Islet of Langerhans (tissue), 1 donor: ENCODE data around the gene FGF9.
A peak's percentile ranks its signal among the peaks of the same experiment; 100 is the strongest.

ENCODE experiments used
- FAIRE-seq: peaks from one replicate; lab custom pipeline; 2011; peaks lifted over from hg19 to GRCh38; lab: Jason Lieb, UNC

FGF9 gene

DNA sequence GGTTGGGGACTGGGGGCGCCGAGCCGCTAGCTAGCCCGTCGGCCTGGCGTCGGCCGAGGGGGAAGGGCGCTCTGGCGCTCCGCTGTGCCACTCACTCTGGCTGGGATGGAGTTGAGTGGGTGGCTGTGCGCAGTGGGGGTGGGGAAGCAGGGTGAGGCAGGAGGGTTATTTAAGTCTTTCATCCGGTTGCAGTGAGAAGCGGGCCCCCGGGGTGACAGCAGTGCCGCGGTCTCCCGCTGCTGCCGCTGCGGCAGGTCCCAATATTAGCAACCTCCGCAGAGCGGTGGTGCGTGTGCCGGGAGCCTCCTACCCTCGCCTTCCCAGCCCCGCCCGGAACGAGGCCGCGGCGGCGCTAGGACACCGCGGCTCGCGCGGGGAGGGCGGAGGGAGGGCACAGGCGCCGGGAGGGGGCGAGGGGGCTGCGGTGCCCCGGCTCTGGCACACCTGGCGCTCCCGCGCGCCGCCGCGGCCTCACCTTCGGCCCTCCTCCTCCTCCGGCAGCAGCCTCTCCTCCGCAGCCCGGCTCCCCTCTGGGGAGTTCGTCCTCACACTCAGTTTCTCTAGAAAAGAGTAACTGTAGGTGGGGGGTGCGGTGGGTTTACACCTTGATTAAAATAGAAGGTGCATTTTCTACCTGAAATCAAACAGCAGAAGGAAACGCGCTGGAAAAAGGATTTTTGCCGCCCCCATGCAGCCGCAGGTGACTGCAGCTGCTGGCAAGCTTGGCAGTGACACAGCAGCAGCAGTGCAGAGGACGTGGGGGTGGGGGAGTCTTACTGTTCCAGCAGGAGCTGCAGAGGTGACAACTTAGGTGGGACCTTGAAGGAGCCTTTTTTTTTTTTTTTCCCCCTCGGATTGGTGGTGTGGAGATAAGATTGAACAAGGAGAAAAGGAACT lies 4.5 kb downstream of the FGF9 start:
- no peak for FAIRE-seq

GRCh38 chr13:21676611-21677021 lies 5.7 kb downstream of the FGF9 start:
- FAIRE-seq, result no peak

DNA sequence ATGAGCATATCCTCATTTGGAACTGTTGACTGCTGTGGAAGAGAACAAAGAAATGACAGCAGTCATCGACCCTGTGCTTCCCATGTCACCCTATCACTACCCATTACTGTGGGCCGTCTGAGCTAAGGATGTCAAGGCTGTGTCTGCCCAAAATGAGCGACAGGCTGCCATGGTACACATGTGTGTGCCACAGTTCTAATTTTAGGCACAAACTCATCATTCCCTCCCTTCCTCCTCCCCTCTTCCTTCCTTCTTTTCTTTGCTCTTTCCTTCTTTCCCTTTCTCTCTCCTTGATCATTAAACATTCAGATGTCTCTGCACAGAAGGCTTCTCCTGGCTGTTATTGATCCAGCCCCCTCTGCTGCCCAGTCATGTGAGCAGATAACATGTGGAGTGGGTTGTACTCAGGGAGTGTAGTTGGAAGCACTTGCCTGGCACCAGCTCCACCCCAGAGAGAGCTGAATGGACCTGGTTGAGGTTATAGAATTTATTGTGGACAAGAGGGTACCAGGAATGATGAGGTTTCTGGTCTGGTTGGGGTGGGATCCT lies 6.3 kb downstream of the FGF9 start:
- FAIRE-seq, result no peak

DNA sequence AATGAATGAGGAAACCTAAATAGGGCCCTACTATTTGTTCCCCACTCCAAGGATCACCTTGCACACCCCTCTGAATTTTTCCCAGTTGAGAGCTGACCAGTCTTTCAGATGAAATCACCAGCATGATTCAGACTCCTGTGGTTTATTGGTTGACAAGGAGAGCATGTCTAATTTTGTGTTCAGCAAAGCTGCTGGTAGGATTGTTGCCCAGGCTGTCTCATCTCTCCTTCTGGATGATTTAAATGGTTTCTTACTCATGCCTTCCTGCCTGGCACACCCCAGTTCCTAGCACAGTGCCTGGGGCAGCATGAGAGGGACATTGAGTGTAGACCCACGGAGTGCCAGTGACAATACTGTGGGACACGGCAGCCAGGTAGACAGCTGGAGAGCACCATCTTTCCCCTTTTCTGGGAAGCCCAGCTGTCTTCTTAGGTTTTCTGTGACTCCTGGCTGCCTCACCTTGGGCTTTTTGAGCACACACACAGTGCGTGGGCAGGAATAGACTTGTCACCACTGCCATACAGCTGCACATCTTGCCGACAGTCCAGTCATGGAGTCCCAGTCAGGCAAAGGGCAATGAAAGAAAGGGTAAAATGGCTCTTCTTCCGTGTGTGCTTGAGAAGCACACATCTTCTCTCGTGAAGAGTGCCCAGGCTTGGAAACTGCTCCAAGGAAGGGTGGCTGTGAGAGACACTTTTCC lies 12.3 kb downstream of the FGF9 start:
- FAIRE-seq, result peak; percentile 36

DNA sequence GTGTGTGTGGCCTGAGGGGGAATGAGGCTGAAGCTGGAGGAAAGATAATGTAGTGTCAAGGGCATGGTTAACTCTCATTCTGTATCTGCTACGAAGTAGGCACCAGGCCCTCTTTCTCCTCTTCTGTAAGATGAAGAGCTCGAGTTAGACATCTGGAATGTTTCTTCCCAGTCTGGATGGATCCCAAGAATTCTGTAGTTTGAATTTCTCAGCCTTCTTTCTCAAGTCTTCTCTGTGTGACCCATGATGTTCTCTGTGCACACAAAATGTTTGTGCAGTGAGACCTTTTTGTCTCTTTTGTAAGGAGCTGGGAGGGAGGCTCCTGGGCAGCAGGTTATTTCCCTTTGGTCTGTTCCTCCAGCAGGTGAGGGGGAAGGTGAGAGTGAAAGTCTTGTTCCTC lies 13.7 kb downstream of the FGF9 start:
- FAIRE-seq, result no peak

GRCh38 chr13:21685485-21686064 lies 14.7 kb downstream of the FGF9 start:
- FAIRE-seq, result no peak

GRCh38 chr13:21686751-21687391 lies 16.0 kb downstream of the FGF9 start:
- no peak for FAIRE-seq

DNA sequence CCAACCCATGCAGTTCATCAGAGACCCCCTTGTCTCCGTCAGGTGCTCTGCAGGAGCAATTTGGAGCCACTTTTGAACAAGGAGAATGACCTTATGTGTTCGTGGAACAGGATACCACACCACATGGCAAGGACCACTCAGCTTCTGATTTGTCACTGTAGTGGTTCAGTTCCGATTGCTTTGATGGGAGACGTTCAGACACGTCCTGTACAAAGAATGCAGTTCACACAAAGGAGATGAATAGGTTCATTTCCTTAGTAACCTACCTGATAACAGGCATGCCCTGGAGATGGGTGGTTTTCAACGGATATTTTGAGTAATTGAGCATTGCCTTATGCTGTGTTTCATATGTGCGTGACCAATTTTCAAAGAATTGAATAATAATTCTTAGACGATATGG lies 17.2 kb downstream of the FGF9 start:
- no peak for FAIRE-seq

- FAIRE-seq, result no peak
These were observed 18.2 kb downstream of the FGF9 start for GRCh38 chr13:21689097-21689496.

- no peak for FAIRE-seq
These were observed 20.1 kb downstream of the FGF9 start for GRCh38 chr13:21690955-21691354.

- FAIRE-seq, result no peak
These were observed 20.6 kb downstream of the FGF9 start for GRCh38 chr13:21691500-21691899.

DNA sequence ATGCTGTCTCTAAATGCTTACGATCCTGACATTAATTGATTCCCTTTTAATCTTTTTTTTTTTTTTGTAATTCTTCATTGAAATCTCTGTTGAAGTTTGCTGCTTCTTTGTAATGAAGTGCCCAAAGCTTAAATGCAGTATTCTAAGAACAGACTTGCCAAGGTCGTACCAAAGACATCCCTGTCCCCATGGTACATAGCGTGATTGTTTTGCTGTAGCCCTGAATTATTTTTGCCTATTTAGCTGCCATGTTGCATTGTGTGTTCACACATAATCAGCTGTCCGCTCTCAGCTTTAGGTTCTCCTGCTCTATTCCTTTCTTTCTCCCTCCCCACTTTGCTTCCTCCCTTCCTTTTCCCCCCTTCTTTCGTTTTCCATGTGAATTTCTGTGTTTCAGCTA lies 21.1 kb downstream of the FGF9 start:
- FAIRE-seq, result no peak

DNA sequence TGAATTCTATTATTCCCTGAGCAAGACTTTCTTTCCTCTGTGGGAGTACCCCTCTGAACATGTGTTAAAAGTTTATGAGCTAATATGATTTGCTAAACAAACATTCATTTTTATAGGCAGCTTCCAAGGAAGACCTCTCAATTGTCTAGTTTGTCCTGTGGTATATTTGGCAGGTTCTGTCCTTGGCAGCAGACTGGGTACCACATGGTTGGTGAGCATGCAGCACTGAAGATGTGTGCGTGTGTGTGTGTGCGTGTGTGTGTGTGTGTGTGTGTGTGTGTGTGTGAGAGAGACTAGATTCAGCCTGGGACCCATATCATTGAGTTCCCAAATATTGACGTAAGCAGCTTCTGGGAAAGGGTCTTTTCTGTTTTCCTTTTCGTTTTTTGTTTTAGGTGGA lies 24.0 kb downstream of the FGF9 start:
- no peak for FAIRE-seq

DNA sequence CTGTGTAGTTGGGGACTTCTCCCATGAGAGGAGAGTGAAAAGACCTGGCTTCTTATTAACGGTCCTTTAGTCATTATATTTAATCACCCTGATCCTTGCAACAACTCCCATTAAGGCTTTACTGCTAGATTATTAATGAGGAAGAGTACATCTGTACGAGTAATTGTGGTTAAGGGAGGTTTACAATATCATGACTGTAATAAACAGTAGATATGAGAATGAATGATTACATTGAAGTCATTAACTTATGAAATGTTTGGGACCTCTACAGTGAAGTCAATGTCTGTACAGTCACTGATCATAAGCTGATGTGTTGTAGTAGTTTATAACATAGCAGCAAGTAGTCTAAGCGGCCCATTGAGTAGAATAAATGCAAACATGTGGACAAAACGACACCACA lies 24.7 kb downstream of the FGF9 start:
- no peak for FAIRE-seq

DNA sequence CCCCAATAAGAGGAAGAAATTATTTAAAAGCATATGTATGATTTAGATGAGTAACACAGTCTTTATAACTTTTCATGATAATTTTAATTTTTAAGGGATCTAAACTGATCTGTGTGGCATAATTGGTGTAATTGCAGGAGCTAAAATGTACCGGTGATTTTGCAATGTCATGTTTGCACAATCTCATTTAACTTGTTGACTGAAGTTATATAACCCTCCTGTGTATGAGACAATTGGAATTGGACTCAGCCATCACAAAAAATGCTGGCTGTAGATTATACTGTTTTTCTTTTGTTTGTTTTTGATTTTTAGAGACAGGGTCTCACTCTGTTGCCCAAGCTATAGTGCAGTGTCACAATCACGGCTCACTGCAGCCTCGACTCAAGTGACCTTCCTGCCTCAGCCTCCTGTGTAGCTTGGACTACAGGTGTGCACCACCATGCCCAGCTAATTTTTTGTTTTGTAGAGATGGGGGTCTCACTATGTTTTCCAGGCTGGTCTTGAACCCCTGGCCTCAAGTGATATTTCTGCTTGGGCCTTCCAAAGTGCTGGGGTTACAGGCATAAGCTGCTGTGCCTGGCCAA lies 26.1 kb downstream of the FGF9 start:
- FAIRE-seq, result peak; percentile 85

DNA sequence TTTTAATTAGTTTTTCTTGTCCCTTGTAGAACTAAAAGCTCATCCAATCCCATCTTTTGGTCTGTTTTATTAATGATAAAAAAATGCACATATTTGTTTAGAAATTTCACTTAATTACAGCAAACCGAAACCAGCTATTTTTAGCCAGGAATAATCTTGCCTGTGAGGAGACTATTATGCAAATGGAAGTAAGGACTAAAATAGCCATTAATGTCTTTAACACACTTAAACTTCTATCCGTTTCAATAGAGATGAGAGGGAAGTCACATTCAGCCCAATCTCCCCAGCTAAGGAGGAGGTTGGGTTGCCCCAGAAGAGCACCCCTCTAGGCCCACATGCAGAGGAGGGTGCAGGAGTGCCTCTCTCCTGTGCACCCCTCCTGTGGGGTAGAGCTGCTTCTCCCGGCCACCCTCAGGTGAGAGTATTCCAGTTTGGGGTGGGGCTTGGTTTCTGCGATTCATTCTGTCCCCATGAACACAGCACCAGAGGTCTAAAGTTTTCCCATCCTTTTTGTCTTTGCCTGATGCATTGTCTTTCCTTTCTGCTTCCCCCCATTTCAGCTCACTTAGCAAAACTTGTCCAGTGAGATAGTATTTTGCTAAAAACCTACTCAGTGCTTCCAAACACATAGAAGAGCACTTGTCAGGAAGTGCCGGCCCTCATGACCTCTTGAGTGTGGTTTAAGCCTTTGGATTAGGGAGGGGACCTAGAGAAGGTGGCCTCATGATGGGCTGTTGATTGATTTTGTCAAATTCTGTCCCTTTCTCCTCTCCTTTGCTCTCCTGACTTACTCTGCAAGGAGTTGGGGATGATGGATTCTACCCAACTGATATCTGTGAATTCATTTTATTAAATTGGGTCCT lies 28.2 kb downstream of the FGF9 start:
- peak; percentile 9 for FAIRE-seq

- no peak for FAIRE-seq
These were observed 30.6 kb downstream of the FGF9 start for GRCh38 chr13:21701460-21701859.

GRCh38 chr13:21703846-21704245 lies 33.0 kb downstream of the FGF9 start:
- FAIRE-seq, result no peak

GRCh38 chr13:21707586-21707985 lies 36.7 kb downstream of the FGF9 start:
- FAIRE-seq, result no peak

GRCh38 chr13:21709697-21710096 lies 38.8 kb downstream of the FGF9 start:
- FAIRE-seq, result no peak

DNA sequence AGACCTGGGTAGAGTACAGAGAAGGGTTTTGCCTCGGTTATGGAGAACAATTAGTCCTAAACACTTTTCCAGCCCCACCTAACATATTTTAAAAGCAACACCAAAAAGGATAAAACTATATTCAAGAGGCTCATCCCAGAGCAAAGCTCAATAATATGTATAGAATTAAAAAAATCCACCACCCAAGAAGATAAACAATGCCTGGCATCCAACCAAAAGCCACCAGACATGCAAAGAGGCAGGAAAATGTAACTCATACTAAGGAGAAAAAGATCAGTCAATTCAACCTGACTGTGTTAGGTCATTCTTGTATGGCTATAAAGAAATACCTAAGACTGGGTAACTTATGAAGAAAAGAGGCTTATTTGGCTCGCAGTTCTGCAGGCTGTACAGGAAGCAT lies 39.3 kb downstream of the FGF9 start:
- no peak for FAIRE-seq
